IPS-18c (cell line): Measurements from ENCODE around the gene METTL13.

ENCODE experiments used
- H3K4me3 ChIP-seq: 2 replicates; pipeline ENCODE4 v1.7.0; 2013; ENCODE audit warnings: low read depth, mild to moderate bottlenecking, low read length, moderate library complexity; ENCODE audit not compliant: insufficient read depth
- H3K9me3 ChIP-seq: one replicate; pipeline ENCODE4 v1.6.1; 2013; ENCODE audit warnings: mild to moderate bottlenecking, low read length, moderate library complexity; ENCODE audit not compliant: control insufficient read depth, insufficient read depth

METTL13 gene

DNA sequence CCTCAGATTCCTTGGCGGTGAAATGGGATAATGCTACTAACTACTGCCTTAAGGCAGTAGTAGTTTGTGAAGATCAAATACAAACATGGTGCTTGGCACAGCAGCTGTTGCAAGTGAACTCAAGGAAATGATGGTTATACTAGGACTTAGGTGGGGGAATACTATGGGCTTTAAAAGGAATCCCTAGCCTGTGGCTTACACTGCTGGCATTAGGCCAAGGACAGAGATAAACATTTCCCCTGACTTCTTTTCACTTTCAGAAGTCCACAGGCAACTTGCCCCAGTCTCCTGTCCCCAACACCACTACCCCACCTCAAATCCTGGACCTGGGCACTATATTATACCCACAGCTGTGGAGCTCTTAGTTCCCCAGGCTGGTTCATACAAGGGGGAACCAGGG, 26.5 kb upstream of the METTL13 start:
- H3K4me3 ChIP-seq = no peak overlapping the region

DNA sequence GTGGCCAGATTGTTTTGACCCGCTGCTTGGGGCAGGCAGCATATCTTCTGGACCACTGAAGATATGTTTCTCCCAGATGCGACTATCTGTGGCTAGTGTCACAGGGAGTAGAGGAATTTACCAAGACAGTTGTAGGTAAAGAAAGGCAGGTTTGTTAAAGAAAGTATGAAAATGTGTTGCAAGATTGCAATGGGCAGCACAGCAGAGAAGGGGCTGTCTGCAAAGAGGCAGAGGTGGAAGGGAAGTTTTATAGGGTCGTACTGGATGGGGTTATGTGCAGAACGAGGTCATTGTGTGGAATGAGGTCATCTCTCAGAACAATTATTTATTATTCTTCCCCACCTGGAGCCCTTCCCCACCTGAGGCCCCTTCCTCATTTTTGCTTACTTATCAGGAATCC, 24.6 kb upstream of the METTL13 start:
- Histone ChIP-seq H3K4me3 (no peak overlapping the region), H3K9me3 (no peaks in the 10 kb centered on the region)

More for the DNA sequence above, 26.5 kb upstream of the METTL13 start:
- no peaks in the 10 kb centered on the region for H3K9me3 ChIP-seq

GRCh38 chr1:171758011-171758410, 23.4 kb upstream of the METTL13 start:
- Histone ChIP-seq H3K4me3 (no peak overlapping the region), H3K9me3 (no peaks in the 10 kb centered on the region)

DNA sequence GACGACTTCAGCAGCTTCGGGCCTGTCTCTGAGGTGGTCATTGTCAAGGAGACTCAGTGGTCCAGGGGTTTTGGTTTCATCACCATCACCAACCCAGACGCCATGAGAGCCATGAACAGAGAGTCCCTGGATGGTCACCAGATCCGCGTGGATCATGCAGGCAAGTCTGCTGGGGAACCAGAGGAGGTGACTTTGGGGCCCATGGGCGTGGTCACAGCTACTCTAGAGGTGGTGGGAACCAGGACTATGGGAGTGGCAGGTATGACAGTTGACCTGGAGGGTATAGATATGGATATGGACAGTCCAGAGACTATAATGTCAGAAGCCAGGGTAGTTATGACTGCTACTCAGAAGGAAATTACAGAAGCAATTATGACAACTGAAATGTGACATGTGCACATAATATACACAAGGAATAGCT, 19.3 kb upstream of the METTL13 start:
- Histone ChIP-seq H3K4me3 (no peak overlapping the region), H3K9me3 (no peaks in the 10 kb centered on the region)

- no peak overlapping the region for H3K4me3 ChIP-seq
- H3K9me3 ChIP-seq = no peaks in the 10 kb centered on the region
These were observed 17.7 kb upstream of the METTL13 start for GRCh38 chr1:171763764-171764163.

DNA sequence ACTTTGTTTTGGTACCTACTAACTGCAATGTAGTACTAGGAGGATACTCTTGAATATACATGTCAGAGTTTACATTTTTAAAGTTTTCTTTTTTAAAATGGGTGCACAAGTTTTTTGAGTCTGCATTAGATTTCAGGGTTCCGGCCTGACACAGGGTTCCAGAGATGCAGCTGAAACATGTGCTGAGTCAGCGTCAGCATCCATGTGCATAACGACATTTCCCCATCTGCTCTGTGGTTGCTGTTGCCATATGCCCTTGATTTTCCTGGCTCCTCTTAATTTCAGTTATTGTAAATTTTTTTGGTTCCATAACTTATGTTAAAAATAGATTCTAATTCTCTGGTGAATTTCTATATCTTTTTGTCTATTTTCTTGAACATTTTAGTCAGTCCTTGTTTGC, 12.3 kb upstream of the METTL13 start:
- no peaks in the 10 kb centered on the region for H3K9me3 ChIP-seq

DNA sequence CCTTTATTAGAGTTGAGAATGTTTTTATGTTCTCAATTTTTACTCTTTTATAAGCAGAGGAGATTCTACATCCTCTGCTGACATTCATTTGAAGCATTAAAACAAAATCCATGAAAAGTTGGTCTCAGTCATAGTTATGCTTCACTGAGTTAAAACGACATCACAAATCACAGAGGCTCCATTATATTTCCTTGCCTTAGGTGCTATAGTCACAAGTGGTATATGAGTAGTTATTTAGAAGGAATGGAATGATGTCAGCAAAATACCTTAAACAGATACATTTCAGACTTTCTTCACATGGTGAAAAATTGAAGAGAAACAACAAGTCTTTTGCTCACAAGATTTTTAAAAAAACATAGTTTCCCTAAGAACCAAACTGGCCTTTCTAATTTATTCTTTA, 11.7 kb upstream of the METTL13 start:
- no peak overlapping the region for H3K4me3 ChIP-seq

More for the DNA sequence above, 12.3 kb upstream of the METTL13 start:
- H3K4me3 ChIP-seq = no peak overlapping the region

GRCh38 chr1:171772312-171772711, 9.1 kb upstream of the METTL13 start:
- Histone ChIP-seq H3K9me3 (no peaks in the 10 kb centered on the region), H3K4me3 (no peak overlapping the region)

More for the DNA sequence above, 11.7 kb upstream of the METTL13 start:
- no peaks in the 10 kb centered on the region for H3K9me3 ChIP-seq

DNA sequence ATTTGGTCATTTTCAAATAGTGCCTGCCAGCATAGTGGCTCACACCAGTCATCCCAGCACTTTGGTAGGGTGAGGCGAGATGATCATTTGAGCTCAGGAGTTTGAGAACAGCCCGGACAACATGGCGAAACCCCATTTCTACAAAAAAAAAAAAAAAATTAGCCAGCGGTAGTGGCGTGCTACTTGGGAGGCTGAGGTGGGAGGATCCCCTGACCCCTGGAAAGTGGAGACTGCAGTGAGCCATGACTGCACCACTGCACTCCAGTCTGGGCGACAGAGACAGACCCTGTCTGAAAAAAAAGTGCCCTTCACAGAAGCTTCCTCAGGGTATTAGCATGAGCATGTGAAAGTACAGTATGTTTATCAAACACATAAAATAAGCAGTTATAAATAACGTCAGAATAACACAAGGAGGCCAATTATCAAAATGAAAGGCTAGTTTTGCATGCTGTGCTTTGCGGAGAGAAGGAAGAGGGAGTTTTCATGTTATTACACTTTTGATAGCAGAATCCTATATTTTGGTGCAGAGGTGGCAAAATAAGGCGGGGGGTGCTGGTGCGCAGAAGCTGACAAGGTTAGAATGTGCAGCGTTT, 781 bp upstream of the METTL13 start:
- no peaks in the 10 kb centered on the region for H3K9me3 ChIP-seq
- peak overlapping the region; percentile 54 for H3K4me3 ChIP-seq

DNA sequence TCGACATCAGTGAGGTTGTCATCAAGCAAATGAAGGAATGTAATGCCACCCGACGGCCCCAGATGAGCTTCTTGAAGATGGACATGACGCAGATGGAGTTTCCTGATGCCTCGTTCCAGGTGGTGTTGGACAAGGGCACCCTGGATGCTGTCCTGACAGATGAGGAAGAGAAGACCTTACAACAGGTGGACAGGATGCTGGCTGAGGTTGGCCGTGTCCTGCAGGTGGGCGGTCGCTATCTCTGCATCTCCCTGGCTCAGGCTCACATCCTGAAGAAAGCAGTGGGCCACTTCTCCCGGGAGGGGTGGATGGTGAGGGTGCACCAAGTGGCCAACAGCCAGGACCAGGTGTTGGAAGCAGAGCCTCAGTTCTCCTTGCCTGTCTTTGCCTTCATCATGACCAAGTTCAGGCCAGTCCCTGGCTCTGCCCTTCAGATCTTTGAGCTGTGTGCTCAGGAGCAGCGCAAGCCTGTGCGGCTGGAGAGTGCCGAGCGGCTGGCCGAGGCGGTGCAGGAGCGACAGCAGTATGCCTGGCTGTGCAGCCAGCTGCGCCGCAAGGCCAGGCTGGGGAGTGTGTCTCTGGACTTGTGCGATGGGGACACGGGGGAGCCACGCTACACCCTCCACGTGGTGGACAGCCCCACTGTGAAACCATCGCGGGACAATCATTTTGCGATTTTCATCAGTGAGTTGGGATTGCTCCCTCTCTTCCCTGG, 2.5 kb downstream of the METTL13 start:
- Histone ChIP-seq H3K4me3 (no peak overlapping the region), H3K9me3 (no peaks in the 10 kb centered on the region)

- H3K4me3 ChIP-seq = no peak overlapping the region
- no peaks in the 10 kb centered on the region for H3K9me3 ChIP-seq
These were observed 3.3 kb downstream of the METTL13 start for GRCh38 chr1:171784784-171785183.

- H3K9me3 ChIP-seq = no peaks in the 10 kb centered on the region
- H3K4me3 ChIP-seq = no peak overlapping the region
These were observed 4.3 kb downstream of the METTL13 start for GRCh38 chr1:171785766-171786165.

DNA sequence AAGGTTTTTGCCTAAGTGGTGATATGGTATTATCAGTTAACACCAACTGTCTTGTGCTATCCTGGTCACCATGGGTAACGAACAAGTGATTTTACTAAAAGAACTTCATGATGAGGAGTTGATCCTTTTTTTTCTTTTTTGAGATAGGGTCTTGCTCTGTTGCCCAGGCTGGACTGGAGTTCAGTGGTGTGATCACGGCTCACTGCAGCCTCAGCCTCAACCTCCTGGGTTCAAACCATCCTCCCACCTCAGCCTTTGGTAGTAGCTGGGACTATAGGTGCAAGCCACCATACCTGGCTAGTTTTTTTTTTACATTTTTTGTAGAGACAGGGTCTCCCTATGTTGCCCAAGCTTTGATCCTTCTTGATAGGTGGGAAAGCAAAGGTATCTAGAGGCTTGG, 5.1 kb downstream of the METTL13 start:
- Histone ChIP-seq H3K4me3 (no peak overlapping the region), H3K9me3 (no peaks in the 10 kb centered on the region)

DNA sequence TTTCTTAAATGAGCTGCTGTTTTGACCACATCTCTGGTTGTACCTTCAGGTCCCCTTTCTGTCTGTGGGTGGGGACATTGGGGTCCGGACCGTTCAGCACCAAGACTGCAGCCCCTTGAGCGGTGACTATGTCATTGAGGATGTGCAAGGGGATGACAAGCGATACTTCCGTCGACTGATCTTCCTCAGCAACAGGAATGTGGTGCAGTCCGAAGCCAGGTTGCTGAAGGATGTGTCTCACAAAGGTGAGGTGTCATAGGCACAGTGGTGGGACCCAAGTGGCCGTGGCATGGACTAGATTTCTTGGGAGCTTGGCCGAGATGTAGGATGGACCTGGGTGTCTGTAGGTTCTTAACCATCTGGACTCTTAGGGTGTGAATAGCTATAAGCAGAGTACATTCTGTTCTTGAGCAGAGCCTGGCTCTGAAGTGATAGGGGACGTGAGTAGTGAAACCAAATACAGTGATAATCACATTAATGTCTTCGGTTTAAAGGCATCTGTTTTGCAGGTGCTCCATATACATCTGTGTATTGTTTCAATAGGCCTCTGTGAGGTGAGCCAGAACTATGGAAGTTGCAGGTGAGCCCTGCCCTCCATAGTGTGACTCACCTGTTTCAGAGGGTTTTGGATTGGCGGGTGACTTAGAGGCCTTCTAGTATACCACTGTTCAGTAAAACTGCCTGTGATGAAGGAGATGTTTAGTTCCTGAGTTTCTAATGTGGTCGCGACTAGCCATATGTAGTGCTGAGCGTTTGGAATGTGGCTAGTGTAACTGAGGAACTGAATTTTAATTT, 6.4 kb downstream of the METTL13 start:
- Histone ChIP-seq H3K9me3 (no peaks in the 10 kb centered on the region), H3K4me3 (no peak overlapping the region)

- no peaks in the 10 kb centered on the region for H3K9me3 ChIP-seq
These were observed 7.2 kb downstream of the METTL13 start for GRCh38 chr1:171788696-171789095.

GRCh38 chr1:171790318-171790717, 8.9 kb downstream of the METTL13 start:
- Histone ChIP-seq H3K4me3 (no peak overlapping the region), H3K9me3 (no peaks in the 10 kb centered on the region)

More at GRCh38 chr1:171788696-171789095, 7.2 kb downstream of the METTL13 start:
- H3K4me3 ChIP-seq = no peak overlapping the region

DNA sequence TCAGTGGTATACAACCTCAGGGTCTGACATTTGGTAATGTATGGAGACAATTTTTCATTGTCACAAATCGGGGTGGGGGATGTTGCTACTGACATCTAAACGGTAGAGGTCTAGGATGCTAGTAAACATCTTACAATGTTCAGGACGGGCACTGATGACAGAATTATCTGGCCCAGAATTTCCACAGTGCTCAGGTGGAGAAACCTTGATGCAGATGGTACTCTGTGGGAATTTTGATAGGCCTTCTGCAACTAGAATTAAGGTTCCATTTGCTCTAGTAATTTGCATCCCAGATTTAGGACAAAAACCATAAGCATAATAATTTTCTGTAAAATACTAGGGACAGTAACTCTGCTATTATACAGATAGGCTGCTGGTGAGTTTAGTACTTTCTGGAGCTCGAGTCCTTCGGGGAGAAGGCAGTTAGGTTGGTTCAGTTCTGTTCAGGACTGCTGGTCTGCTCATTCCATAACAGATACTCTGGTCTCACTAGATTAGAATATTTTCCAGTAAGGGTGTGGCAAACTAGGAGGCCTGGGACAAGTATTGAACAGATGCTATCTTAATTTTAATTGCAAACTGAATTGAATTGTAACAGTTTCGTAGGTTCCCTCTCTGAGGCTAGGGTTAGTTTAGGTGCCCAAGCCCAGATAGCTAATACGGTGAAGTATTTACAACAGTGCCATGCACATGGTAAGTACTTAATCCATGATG, 11.4 kb downstream of the METTL13 start:
- no peaks in the 10 kb centered on the region for H3K9me3 ChIP-seq
- H3K4me3 ChIP-seq = no peak overlapping the region
